Epithelial cell of esophagus (primary cell): ENCODE data around the gene SNED1.

ENCODE experiments used
- DNase-seq: peaks from one replicate; pipeline ENCODE4 v3.0.0; 2010; ENCODE audit warnings: low read depth
- H3K4me3 ChIP-seq: 2 replicates; pipeline ENCODE4 v1.5.1; 2011; ENCODE audit warnings: mild to moderate bottlenecking, low read length, control low read depth
- CTCF ChIP-seq: IDR thresholded peaks from 2 replicates; pipeline ENCODE4 v1.5.1; 2011; ENCODE audit warnings: low read depth, mild to moderate bottlenecking, low read length, control low read depth, inconsistent platforms; ENCODE audit not compliant: insufficient read depth; ENCODE audit errors: missing control alignments

The SNED1 gene

GRCh38 chr2:241107031-241107783 is 108.8 kb downstream of the SNED1 start:
- no peak overlapping the region for H3K4me3 ChIP-seq
- TF ChIP-seq CTCF: no peak
- DNase-seq: no peak

GRCh38 chr2:241108271-241109209 is 110.1 kb downstream of the SNED1 start:
- TF ChIP-seq CTCF: no peak
- no peak for DNase-seq
- no peak overlapping the region for H3K4me3 ChIP-seq

- TF ChIP-seq CTCF: no peak
- no peak for DNase-seq
- H3K4me3 ChIP-seq: no peak overlapping the region
Measured at GRCh38 chr2:241109210-241110088, 111.0 kb downstream of the SNED1 start.

- H3K4me3 ChIP-seq: no peak overlapping the region
- TF ChIP-seq CTCF: no peak
Measured at GRCh38 chr2:241110089-241110606, 111.7 kb downstream of the SNED1 start.

GRCh38 chr2:241110607-241111439 is 112.4 kb downstream of the SNED1 start:
- H3K4me3 ChIP-seq: no peak overlapping the region
- no peak for TF ChIP-seq CTCF
- DNase-seq: no peak

More at GRCh38 chr2:241110089-241110606, 111.7 kb downstream of the SNED1 start:
- no peak for DNase-seq
